Ishikawa (cell line): Measurements from ENCODE around the gene DNAJC11.

ENCODE experiments used
- CEBPB ChIP-seq: IDR thresholded peaks from 2 replicates; pipeline ENCODE4 v1.6.1; 2012
- EGR1 ChIP-seq: IDR thresholded peaks from 2 replicates; pipeline ENCODE4 v1.6.1; 2012
- MAX ChIP-seq: IDR thresholded peaks from 2 replicates; pipeline ENCODE4 v1.6.1; 2012
- TCF12 ChIP-seq: IDR thresholded peaks from 2 replicates; pipeline ENCODE4 v1.6.1; 2012; ENCODE audit warnings: low read depth
- TEAD4 ChIP-seq: IDR thresholded peaks from 2 replicates; pipeline ENCODE4 v1.6.1; 2012
- TF ChIP-seq, protein P1 (sequence below): IDR thresholded peaks from 2 replicates; pipeline ENCODE4 v1.6.1; 2012; ENCODE audit warnings: low read depth, mild to moderate bottlenecking

- peak; percentile 76 for TF ChIP-seq MAX
- TF ChIP-seq, protein P1, sequence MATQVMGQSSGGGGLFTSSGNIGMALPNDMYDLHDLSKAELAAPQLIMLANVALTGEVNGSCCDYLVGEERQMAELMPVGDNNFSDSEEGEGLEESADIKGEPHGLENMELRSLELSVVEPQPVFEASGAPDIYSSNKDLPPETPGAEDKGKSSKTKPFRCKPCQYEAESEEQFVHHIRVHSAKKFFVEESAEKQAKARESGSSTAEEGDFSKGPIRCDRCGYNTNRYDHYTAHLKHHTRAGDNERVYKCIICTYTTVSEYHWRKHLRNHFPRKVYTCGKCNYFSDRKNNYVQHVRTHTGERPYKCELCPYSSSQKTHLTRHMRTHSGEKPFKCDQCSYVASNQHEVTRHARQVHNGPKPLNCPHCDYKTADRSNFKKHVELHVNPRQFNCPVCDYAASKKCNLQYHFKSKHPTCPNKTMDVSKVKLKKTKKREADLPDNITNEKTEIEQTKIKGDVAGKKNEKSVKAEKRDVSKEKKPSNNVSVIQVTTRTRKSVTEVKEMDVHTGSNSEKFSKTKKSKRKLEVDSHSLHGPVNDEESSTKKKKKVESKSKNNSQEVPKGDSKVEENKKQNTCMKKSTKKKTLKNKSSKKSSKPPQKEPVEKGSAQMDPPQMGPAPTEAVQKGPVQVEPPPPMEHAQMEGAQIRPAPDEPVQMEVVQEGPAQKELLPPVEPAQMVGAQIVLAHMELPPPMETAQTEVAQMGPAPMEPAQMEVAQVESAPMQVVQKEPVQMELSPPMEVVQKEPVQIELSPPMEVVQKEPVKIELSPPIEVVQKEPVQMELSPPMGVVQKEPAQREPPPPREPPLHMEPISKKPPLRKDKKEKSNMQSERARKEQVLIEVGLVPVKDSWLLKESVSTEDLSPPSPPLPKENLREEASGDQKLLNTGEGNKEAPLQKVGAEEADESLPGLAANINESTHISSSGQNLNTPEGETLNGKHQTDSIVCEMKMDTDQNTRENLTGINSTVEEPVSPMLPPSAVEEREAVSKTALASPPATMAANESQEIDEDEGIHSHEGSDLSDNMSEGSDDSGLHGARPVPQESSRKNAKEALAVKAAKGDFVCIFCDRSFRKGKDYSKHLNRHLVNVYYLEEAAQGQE = no peak
- no peak for TF ChIP-seq EGR1
- no peak for TF ChIP-seq CEBPB
- TF ChIP-seq TEAD4 = no peak
- no peak; the same call in 1 of the 2 replicates for TF ChIP-seq TCF12
Observed at GRCh38 chr1:6601049-6601922, 100.3 kb downstream of the DNAJC11 start.
